GM18498 (cell line): ENCODE results near the gene ILRUN.
"Not testable (repeated sequence)": the region's sequence is repeated elsewhere in the genome, so short reads cannot be mapped to it uniquely, and the experiment has no call there.

Experiments
- ATAC-seq: cut with Tn5 transposase; IDR thresholded peaks from one replicate; pipeline ENCODE4 v1.9.1; 2021; ENCODE audit warnings: mild to moderate bottlenecking, moderate library complexity; ENCODE audit not compliant: unreplicated experiment

ILRUN gene

GRCh38 chr6:34667481-34668238 lies 28.9 kb downstream of the ILRUN start:
- ATAC-seq = no peak

- ATAC-seq = no peak
Measured at GRCh38 chr6:34665019-34665418, 31.5 kb downstream of the ILRUN start.

- ATAC-seq = no peak
Measured at GRCh38 chr6:34664256-34664971, 32.2 kb downstream of the ILRUN start.

GRCh38 chr6:34663831-34664255 lies 32.7 kb downstream of the ILRUN start:
- ATAC-seq = no peak

GRCh38 chr6:34663371-34663770 lies 33.2 kb downstream of the ILRUN start:
- ATAC-seq = no peak

- ATAC-seq = no peak
Measured at GRCh38 chr6:34661357-34661756, 35.2 kb downstream of the ILRUN start.

- ATAC-seq = no peak
Measured at GRCh38 chr6:34658605-34659265, 37.8 kb downstream of the ILRUN start.

GRCh38 chr6:34657979-34658480 lies 38.5 kb downstream of the ILRUN start:
- not testable (repeated sequence) for ATAC-seq

GRCh38 chr6:34657307-34657978 lies 39.1 kb downstream of the ILRUN start:
- no peak for ATAC-seq

GRCh38 chr6:34657037-34657306 lies 39.6 kb downstream of the ILRUN start:
- ATAC-seq = no peak

GRCh38 chr6:34656378-34657036 lies 40.1 kb downstream of the ILRUN start:
- peak; percentile 90 for ATAC-seq

- ATAC-seq = peak; percentile 0
Measured at GRCh38 chr6:34655876-34656377, 40.6 kb downstream of the ILRUN start.

- ATAC-seq = no peak
Measured at GRCh38 chr6:34654061-34654710, 42.4 kb downstream of the ILRUN start.

GRCh38 chr6:34652263-34652662 lies 44.3 kb downstream of the ILRUN start:
- no peak for ATAC-seq

GRCh38 chr6:34650823-34651222 lies 45.7 kb downstream of the ILRUN start:
- no peak for ATAC-seq

- ATAC-seq = not testable (repeated sequence)
Measured at GRCh38 chr6:34650232-34650631, 46.3 kb downstream of the ILRUN start.

GRCh38 chr6:34648806-34649205 lies 47.8 kb downstream of the ILRUN start:
- no peak for ATAC-seq
